ENCODE data around the gene IBTK. TPM values are rescaled to one million over a fixed set of nuclear protein-coding genes. Genes with fewer than 3 reads are reported as not detected.

The IBTK gene
- total and polyA plus RNA-seq, 2 of the 4 experiments (the other 2 are of a cell fraction): 9.7 to 45.0 TPM

DNA sequence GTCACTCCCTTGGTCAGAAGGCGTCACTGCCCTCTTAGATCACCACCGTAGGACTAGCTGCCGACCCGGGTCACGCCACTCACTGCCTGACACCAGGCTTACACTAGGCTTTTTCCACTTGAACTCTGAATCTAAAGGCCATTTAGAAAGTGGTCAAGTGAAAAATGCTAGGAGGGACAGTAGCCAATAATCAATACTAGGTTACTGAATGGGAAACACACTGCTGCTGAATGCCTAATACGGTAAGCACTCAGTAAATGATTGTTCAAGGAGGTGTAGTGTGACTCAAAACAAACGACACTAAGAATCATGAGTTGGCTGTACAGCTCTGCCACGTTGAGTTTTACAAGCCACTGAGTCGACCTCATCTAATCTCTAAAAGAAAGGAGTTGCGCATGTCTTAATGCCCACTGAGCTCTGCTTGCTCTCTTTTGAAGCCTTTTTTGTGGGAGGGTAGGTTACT lies 760 bp upstream of the IBTK start:
- Histone ChIP-seq H2BK5ac (ENCODE audit: low read depth, low read length, poor library complexity, severe bottlenecking) (peak overlapping the region; percentile 82), H2AK5ac (ENCODE audit: low read depth, low read length) (peak overlapping the region; percentile 87), H3K36me3 (ENCODE audit: control insufficient read depth, insufficient read depth, low read length) (no peaks in the 10 kb centered on the region), H2BK20ac (ENCODE audit: low read depth, low read length) (peak overlapping the region; percentile 64; the same call in 1 of the 2 replicates), H3K18ac (ENCODE audit: low read depth, low read length) (peak overlapping the region; percentile 88), H3K4me3 (ENCODE audit: insufficient read depth, low read depth, low read length) (peak overlapping the region; percentile 80), H3K4me2 (ENCODE audit: low read depth, low read length) (peak overlapping the region; percentile 87), H3K9me1 (ENCODE audit: insufficient read depth, low read length) (peaks cover 7% of the 10 kb centered on the region), H3K56ac (ENCODE audit: extremely low read depth, insufficient read depth, low read length) (peak overlapping the region; percentile 85; the same call in 1 of the 2 replicates), H3K27ac (ENCODE audit: insufficient read depth, low read length) (peak overlapping the region; percentile 83), H2BK15ac (ENCODE audit: low read depth, low read length) (peak overlapping the region; percentile 91; the same call in 2 of the 3 replicates), H3K27me3 (ENCODE audit: control insufficient read depth, insufficient read depth, low read length) (no peaks in the 10 kb centered on the region), H4K91ac (ENCODE audit: insufficient read depth, low read depth, low read length) (peak overlapping the region; percentile 94), H4K5ac (ENCODE audit: low read depth, low read length) (peak overlapping the region; percentile 99), H2AK9ac (replicated peaks; ENCODE audit: low read depth, low read length, poor library complexity) (peak overlapping the region; percentile 67), H2BK120ac (ENCODE audit: low read depth, low read length) (peak overlapping the region; percentile 91), H3K14ac (replicated peaks; ENCODE audit: low read depth, low read length) (peak overlapping the region; percentile 94), H3K9ac (ENCODE audit: low read depth, low read length) (peak overlapping the region; percentile 70), H3K4me1 (ENCODE audit: control insufficient read depth, insufficient read depth, low read length) (peaks cover 10% of the 10 kb centered on the region), H2AFZ (replicated peaks; ENCODE audit: low read length, poor library complexity) (peak overlapping the region; percentile 99), H3K9me3 (ENCODE audit: control insufficient read depth, insufficient read depth, low read length) (no peaks in the 10 kb centered on the region), H3K79me1 (ENCODE audit: low read depth in 1 of 2, low read length in 2 of 2) (peaks cover 9 to 26% of the 10 kb centered on the region in 2 experiments; a peak in 3 of 4 replicates), H3K23ac (ENCODE audit: low read depth, low read length) (peak overlapping the region; percentile 78), H4K8ac (ENCODE audit: low read depth in 2 of 2, low read length in 2 of 2) (peak overlapping the region; percentile 98 to 99), H3K4ac (ENCODE audit: low read depth, low read length) (peak overlapping the region; percentile 97), H4K20me1 (ENCODE audit: insufficient read depth, low read length) (peaks cover 3% of the 10 kb centered on the region; the same call in 1 of the 2 replicates)
- BruUV-seq (replicated peaks): no TSS peak
- ATAC-seq (ENCODE audit: low read depth) (no peak), DNase-seq (peak; percentile 65)
- CTCF ChIA-PET: interaction anchor here (1.4 kb wide), 1 partner anchor 819 kb away, joined by 5 read pairs; the partner anchor contains the start of gene DOP1A
- POLR2A ChIA-PET (ENCODE audit: unreplicated experiment): no interaction called here
- in situ Hi-C loops (cut with MboI; ENCODE audit: low sequenced_read_pairs): loop anchor here (10.0 kb wide), 1 partner anchor 946 kb away; the partner anchor contains the start of genes PGM3 and RWDD2A
- whole genome bisulfite sequencing, 2 experiments (ENCODE audit: extremely low coverage in 2 of 2, insufficient read length in 1 of 2): 0% methylated on average over 1 of the region's 10 CpGs; no CpG with 5 or more reads in 1 of the 2 experiments
- dilution Hi-C loops (cut with HindIII; ENCODE audit: low sequenced_read_pairs, unreplicated experiment): no loop called here
- intact Hi-C loops (cut with micrococcal nuclease): loop anchor here (5.0 to 10.0 kb wide), 2 partner anchors 709 to 966 kb away; no protein-coding TSS in a partner anchor
- TF ChIP-seq, protein P1, sequence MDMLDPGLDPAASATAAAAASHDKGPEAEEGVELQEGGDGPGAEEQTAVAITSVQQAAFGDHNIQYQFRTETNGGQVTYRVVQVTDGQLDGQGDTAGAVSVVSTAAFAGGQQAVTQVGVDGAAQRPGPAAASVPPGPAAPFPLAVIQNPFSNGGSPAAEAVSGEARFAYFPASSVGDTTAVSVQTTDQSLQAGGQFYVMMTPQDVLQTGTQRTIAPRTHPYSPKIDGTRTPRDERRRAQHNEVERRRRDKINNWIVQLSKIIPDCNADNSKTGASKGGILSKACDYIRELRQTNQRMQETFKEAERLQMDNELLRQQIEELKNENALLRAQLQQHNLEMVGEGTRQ (IDR thresholded peaks at IDR 0.05; ENCODE audit: low read depth, low read length): no peak
- no peak for TF ChIP-seq RFX5 (IDR thresholded peaks at IDR 0.05; ENCODE audit: low read depth, low read length)
- no peak for TF ChIP-seq NFE2L2 (IDR thresholded peaks at IDR 0.05; ENCODE audit: low read depth, low read length)
- TF ChIP-seq RCOR1 (IDR thresholded peaks at IDR 0.05; ENCODE audit: insufficient replicate concordance, low read length): no peak
- no peak for TF ChIP-seq MAZ (IDR thresholded peaks at IDR 0.05; ENCODE audit: borderline replicate concordance, low read depth, low read length)
- no peak for TF ChIP-seq POLR2A (IDR thresholded peaks at IDR 0.05; ENCODE audit: low read depth, low read length)
- TF ChIP-seq MAFK (IDR thresholded peaks at IDR 0.05; ENCODE audit: low read depth, low read length): no peak
- TF ChIP-seq SMC3 (IDR thresholded peaks at IDR 0.05; ENCODE audit: low read depth, low read length): no peak
- no peak for TF ChIP-seq FOS (IDR thresholded peaks at IDR 0.05; ENCODE audit: low read depth, low read length)
- TF ChIP-seq, protein P2, sequence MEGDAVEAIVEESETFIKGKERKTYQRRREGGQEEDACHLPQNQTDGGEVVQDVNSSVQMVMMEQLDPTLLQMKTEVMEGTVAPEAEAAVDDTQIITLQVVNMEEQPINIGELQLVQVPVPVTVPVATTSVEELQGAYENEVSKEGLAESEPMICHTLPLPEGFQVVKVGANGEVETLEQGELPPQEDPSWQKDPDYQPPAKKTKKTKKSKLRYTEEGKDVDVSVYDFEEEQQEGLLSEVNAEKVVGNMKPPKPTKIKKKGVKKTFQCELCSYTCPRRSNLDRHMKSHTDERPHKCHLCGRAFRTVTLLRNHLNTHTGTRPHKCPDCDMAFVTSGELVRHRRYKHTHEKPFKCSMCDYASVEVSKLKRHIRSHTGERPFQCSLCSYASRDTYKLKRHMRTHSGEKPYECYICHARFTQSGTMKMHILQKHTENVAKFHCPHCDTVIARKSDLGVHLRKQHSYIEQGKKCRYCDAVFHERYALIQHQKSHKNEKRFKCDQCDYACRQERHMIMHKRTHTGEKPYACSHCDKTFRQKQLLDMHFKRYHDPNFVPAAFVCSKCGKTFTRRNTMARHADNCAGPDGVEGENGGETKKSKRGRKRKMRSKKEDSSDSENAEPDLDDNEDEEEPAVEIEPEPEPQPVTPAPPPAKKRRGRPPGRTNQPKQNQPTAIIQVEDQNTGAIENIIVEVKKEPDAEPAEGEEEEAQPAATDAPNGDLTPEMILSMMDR (conservative IDR thresholded peaks at IDR 0.05; ENCODE audit: low read depth, low read length): no peak
- no peak for TF ChIP-seq CEBPB (IDR thresholded peaks at IDR 0.05; ENCODE audit: low read depth, low read length)
- TF ChIP-seq CHD1 (IDR thresholded peaks at IDR 0.05; ENCODE audit: low read depth, low read length): no peak
- TF ChIP-seq, protein P3, sequence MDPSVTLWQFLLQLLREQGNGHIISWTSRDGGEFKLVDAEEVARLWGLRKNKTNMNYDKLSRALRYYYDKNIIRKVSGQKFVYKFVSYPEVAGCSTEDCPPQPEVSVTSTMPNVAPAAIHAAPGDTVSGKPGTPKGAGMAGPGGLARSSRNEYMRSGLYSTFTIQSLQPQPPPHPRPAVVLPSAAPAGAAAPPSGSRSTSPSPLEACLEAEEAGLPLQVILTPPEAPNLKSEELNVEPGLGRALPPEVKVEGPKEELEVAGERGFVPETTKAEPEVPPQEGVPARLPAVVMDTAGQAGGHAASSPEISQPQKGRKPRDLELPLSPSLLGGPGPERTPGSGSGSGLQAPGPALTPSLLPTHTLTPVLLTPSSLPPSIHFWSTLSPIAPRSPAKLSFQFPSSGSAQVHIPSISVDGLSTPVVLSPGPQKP (IDR thresholded peaks at IDR 0.05; ENCODE audit: borderline replicate concordance, low read depth, low read length): no peak
- TF ChIP-seq BHLHE40 (IDR thresholded peaks at IDR 0.05; ENCODE audit: low read depth, low read length): no peak
- no peak for TF ChIP-seq MXI1 (IDR thresholded peaks at IDR 0.05; ENCODE audit: borderline replicate concordance, low read depth, low read length)
- TF ChIP-seq RAD21 (IDR thresholded peaks at IDR 0.05; ENCODE audit: low read length): no peak

Data from IMR-90 (cell line).